Fibroblast of mammary gland (primary cell): ENCODE data around the gene KIAA0319L.
A peak's percentile ranks its signal among the peaks of the same experiment; 100 is the strongest.

Experiments used
- DNase-seq: peaks from one replicate; pipeline ENCODE4 v3.0.0-alpha.2; 2010; ENCODE audit warnings: low read depth
- H3K4me3 ChIP-seq: 2 replicates; pipeline ENCODE4 v1.5.1; 2011; ENCODE audit warnings: low read depth, mild to moderate bottlenecking, low read length, moderate library complexity; ENCODE audit not compliant: control insufficient read depth
- CTCF ChIP-seq: conservative IDR thresholded peaks from 2 replicates; pipeline ENCODE4 v1.5.1; 2011; ENCODE audit warnings: low read depth, low read length, inconsistent platforms; ENCODE audit not compliant: control insufficient read depth, insufficient read depth

KIAA0319L gene

GRCh38 chr1:35398739-35399138 lies 158.5 kb downstream of the KIAA0319L start:
- TF ChIP-seq CTCF: no peak
- DNase-seq: no peak
- no peak overlapping the region for H3K4me3 ChIP-seq

- no peak for DNase-seq
- no peak for TF ChIP-seq CTCF
- H3K4me3 ChIP-seq: no peak overlapping the region
These were observed 162.8 kb downstream of the KIAA0319L start for GRCh38 chr1:35394386-35394785.

GRCh38 chr1:35390600-35391494 lies 166.4 kb downstream of the KIAA0319L start:
- DNase-seq: peak; percentile 27
- no peak overlapping the region for H3K4me3 ChIP-seq
- no peak for TF ChIP-seq CTCF

GRCh38 chr1:35386959-35387358 lies 170.2 kb downstream of the KIAA0319L start:
- H3K4me3 ChIP-seq: no peak overlapping the region
- no peak for DNase-seq
- no peak for TF ChIP-seq CTCF

- no peak for DNase-seq
- H3K4me3 ChIP-seq: no peak overlapping the region
- no peak for TF ChIP-seq CTCF
These were observed 170.9 kb downstream of the KIAA0319L start for GRCh38 chr1:35386290-35386689.
